Transverse colon (tissue), 4 donors: Measurements from ENCODE around the gene COIL. TPM values are rescaled to one million over a fixed set of nuclear protein-coding genes. Genes with fewer than 3 reads are reported as not detected.

Experiments
- DNase-seq: peaks from one replicate; pipeline ENCODE4 v3.0.0-alpha.2; 2019
- H3K27ac ChIP-seq, 4 donors: fragments of 200-600 bp; sonication (generic); 2 replicates each; pipeline ENCODE4 v1.5.1; 2016 to 2018; ENCODE audit warnings: inconsistent platforms in 4 of 4
- H3K27me3 ChIP-seq: fragments of 200-600 bp; sonication (generic); 2 replicates; pipeline ENCODE4 v1.5.1; 2017; ENCODE audit warnings: inconsistent platforms
- H3K36me3 ChIP-seq, 4 donors: fragments of 200-600 bp; sonication (generic); 2 replicates each; pipeline ENCODE4 v1.5.1; 2017 to 2019; ENCODE audit warnings: inconsistent platforms in 4 of 4
- H3K4me1 ChIP-seq, 4 donors: fragments of 200-600 bp; sonication (generic); 2 replicates each; pipeline ENCODE4 v1.5.1; 2017 to 2020; ENCODE audit warnings: inconsistent platforms in 4 of 4
- H3K4me3 ChIP-seq, 4 donors: fragments of 200-600 bp; sonication (generic); 1 replicate in 1 of 4; 2 replicates in 3 of 4; pipeline versions ENCODE4 v1.5.1 to v1.6.1; 2017 to 2019; ENCODE audit warnings: inconsistent platforms in 4 of 4
- H3K9me3 ChIP-seq, 2 donors: fragments of 200-600 bp; sonication (generic); 2 replicates each; pipeline ENCODE4 v1.5.1; 2017 to 2019; ENCODE audit warnings: inconsistent platforms in 2 of 2
- EP300 ChIP-seq: sonication (generic); formaldehyde crosslinking; IDR thresholded peaks from one replicate; pipeline ENCODE4 v1.6.1; 2017; ENCODE audit warnings: antibody characterized with exemption, low read depth
- POLR2A ChIP-seq: fragments of 450-650 bp; IDR thresholded peaks from one replicate; pipeline ENCODE4 v1.6.1; 2016; ENCODE audit warnings: antibody characterized with exemption, mild to moderate bottlenecking, moderate library complexity
- POLR2AphosphoS5 ChIP-seq, 3 donors: sonication (generic); formaldehyde crosslinking; IDR thresholded peaks; one replicate each; pipeline ENCODE4 v1.6.1; 2016; ENCODE audit warnings: antibody characterized with exemption in 3 of 3
- WGBS, 2 donors: methylation state at CpG; one replicate each; pipeline ENCODE4 v1.1.5; 2018; ENCODE audit warnings: low coverage in 1 of 2; 5-methylcytosine and 5-hydroxymethylcytosine counted together
- in situ Hi-C, 4 donors: fragments of 200-750 bp; cut with MboI; loops; one replicate each; pipeline versions ENCODE4 v1.15.0 to v1.15.1; 2017; ENCODE audit warnings: low sequenced_read_pairs in 3 of 4, low pct_ligation_motif_present in 1 of 4, low pct_unique_long_range_greater_than_20kb in 1 of 4
- intact Hi-C: fragments of 100-400 bp; cut with DNase I; formaldehyde crosslinking; loops from one replicate; pipeline ENCODE4 v1.15.1; 2023; ENCODE audit warnings: low total_unique reads
- total RNA-seq, 4 donors: library from RNA; depleted of rRNA; stranded (reverse); fragments of >200 nt; gene quantifications; one replicate each; pipeline ENCODE4 v1.1.0, GENCODE V29; 2016
- TF ChIP-seq, protein P1 (sequence below), 5 experiments: fragments of 200-600 bp in 3 of 5; fragments of 450-650 bp in 2 of 5; sonication (generic) in 3 of 5; IDR thresholded peaks; 1 replicate in 2 of 5; 2 replicates in 3 of 5; pipeline ENCODE4 v1.5.1; 2016 to 2017; ENCODE audit warnings: antibody characterized with exemption in 5 of 5, inconsistent platforms in 3 of 5, mild to moderate bottlenecking in 2 of 5, moderate library complexity in 1 of 5

COIL gene
- 10 to 100 TPM in 2 of 4 donors, 1 to 10 TPM in 2; 1.5 to 12.2 (median 8.2) TPM for total RNA-seq

- in situ Hi-C loops (no loop called here), intact Hi-C loops (no loop called here)
- Histone ChIP-seq H3K4me1 (peaks cover 10 to 17% (median 14%) of the 10 kb centered on the region in 4 donors), H3K36me3 (no peaks in the 10 kb centered on the region), H3K4me3 (peak within 1 kb of the TSS; percentile 82 to 100 (median 92)), H3K27me3 (no peaks in the 10 kb centered on the region), H3K27ac (peak within 1 kb of the TSS; percentile 83 to 97 (median 91)), H3K9me3 (no peaks in the 10 kb centered on the region)
- TF ChIP-seq POLR2AphosphoS5 (IDR thresholded peaks at IDR 0.05) (peak; percentile 12 to 71 (median 46)), EP300 (no peak), POLR2A (peak; percentile 43)
- TF ChIP-seq, protein P1, sequence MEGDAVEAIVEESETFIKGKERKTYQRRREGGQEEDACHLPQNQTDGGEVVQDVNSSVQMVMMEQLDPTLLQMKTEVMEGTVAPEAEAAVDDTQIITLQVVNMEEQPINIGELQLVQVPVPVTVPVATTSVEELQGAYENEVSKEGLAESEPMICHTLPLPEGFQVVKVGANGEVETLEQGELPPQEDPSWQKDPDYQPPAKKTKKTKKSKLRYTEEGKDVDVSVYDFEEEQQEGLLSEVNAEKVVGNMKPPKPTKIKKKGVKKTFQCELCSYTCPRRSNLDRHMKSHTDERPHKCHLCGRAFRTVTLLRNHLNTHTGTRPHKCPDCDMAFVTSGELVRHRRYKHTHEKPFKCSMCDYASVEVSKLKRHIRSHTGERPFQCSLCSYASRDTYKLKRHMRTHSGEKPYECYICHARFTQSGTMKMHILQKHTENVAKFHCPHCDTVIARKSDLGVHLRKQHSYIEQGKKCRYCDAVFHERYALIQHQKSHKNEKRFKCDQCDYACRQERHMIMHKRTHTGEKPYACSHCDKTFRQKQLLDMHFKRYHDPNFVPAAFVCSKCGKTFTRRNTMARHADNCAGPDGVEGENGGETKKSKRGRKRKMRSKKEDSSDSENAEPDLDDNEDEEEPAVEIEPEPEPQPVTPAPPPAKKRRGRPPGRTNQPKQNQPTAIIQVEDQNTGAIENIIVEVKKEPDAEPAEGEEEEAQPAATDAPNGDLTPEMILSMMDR (IDR thresholded peaks at IDR 0.05) = peak; percentile 99 to 100 (median 99)
- peak; percentile 95 for DNase-seq
- WGBS, 2 donors = 3 to 42% methylated on average over 4 to 59 of the region's 59 CpGs
Measured at GRCh38 chr17:56960596-56961538, at the start of gene COIL. Gene COIL, minus strand, starts transcription at chr17:56961050. Its CDS starts 31 bp downstream, at chr17:56961019.

DNA sequence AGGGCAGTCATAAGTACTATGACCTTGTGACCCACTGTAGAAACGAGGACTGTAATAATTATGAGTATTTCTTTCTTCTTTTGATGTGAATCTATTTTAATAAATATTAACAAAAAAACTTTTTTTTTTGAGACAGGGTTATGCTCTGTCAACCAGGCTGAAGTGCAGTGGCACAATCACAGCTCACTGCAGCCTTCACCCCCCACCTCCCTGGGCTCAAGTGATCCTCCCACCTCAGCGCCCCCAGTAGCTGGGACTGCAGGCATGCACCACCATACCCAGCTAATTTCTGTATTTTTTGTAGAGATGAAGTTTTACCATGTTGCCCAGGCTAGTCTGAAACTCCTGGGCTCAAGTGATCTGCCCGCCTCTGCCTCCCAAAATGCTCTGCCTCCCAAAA is 49.6 kb upstream of the COIL start:
- Histone ChIP-seq H3K4me1 (peaks cover 0 to 7% (median 0%) of the 10 kb centered on the region in 4 donors), H3K27ac (no peak overlapping the region), H3K36me3 (peaks cover 0 to 4% (median 0%) of the 10 kb centered on the region in 4 donors), H3K9me3 (no peaks in the 10 kb centered on the region), H3K4me3 (no peak overlapping the region), H3K27me3 (no peaks in the 10 kb centered on the region)
- in situ Hi-C loops = no loop called here
- intact Hi-C loops = no loop called here
- no peak for TF ChIP-seq POLR2A
- TF ChIP-seq, protein P1 (IDR thresholded peaks at IDR 0.05) = no peak
- TF ChIP-seq POLR2AphosphoS5 (IDR thresholded peaks at IDR 0.05) = no peak
- no peak for TF ChIP-seq EP300
- DNase-seq = no peak
- 55 to 62% methylated on average over 2 to 3 of the region's 3 CpGs for WGBS, 2 donors

DNA sequence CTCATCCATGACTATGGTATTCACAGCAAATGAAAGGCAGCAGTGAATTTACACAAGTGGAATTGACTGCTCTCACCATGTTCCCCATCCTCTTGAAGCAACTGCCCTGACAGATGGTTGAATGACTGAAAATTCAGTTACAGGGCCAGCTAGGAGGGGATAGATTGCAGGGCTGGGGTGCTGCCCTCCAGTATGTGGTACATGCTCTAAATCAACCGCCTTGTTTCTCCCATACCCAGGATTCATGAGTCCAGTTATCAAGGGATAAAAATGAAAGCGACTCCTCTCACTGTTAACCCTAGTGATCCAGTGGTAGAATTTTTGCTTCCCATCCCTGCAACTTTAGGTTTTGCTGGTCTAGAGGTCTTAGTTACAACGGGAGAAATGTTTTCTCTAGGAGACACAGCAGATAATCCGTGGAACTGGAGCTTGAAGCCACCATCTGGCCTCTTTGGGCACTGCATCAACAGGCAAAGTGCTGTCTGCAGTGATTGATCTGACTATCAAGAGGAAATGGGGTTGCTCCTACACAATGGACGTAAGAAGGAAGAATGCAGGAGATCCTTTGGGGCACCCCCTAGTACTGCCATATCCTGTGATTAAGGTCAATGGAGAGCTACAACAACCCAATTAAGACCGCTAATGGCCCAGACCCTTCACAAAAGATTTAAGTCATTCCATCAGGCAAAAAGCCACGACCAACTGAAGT is 49.0 kb upstream of the COIL start:
- no peaks in the 10 kb centered on the region for H3K27me3 ChIP-seq
- no peak overlapping the region for H3K27ac ChIP-seq
- no peak overlapping the region for H3K4me3 ChIP-seq
- peaks cover 0 to 7% (median 0%) of the 10 kb centered on the region in 4 donors for H3K4me1 ChIP-seq
- no peak for TF ChIP-seq POLR2A
- TF ChIP-seq, protein P1 (IDR thresholded peaks at IDR 0.05) = peak; percentile 70 to 79 (median 73)
- WGBS, 2 donors = 17 to 28% methylated on average over 1 to 7 of the region's 7 CpGs
- intact Hi-C loops (loop anchor here (10.0 kb wide), 2 partner anchors 45 to 105 kb away; no protein-coding TSS in a partner anchor), in situ Hi-C loops (no loop called here)
- peaks cover 0 to 4% (median 0%) of the 10 kb centered on the region in 4 donors for H3K36me3 ChIP-seq
- peak; percentile 73 for DNase-seq
- H3K9me3 ChIP-seq = no peaks in the 10 kb centered on the region

- Histone ChIP-seq H3K9me3 (no peaks in the 10 kb centered on the region), H3K4me3 (no peak overlapping the region), H3K4me1 (peaks cover 0 to 7% (median 0%) of the 10 kb centered on the region in 4 donors), H3K27me3 (no peaks in the 10 kb centered on the region), H3K36me3 (peaks cover 0 to 4% (median 0%) of the 10 kb centered on the region in 4 donors), H3K27ac (no peak overlapping the region)
- in situ Hi-C loops (no loop called here), intact Hi-C loops (loop anchor here (10.0 kb wide), 2 partner anchors 46 to 106 kb away; no protein-coding TSS in a partner anchor)
- 79 to 85% methylated on average over 2 of the region's 2 CpGs for WGBS, 2 donors
- TF ChIP-seq EP300 (no peak), POLR2AphosphoS5 (IDR thresholded peaks at IDR 0.05) (no peak), POLR2A (no peak)
- TF ChIP-seq, protein P1 (IDR thresholded peaks at IDR 0.05) = no peak
- no peak for DNase-seq
Measured at GRCh38 chr17:57008958-57009357, 48.1 kb upstream of the COIL start.
